WI38 (cell line): ENCODE data around the gene ZNF431.

Experiments
- H3K4me3 ChIP-seq: 2 replicates; pipeline ENCODE4 v1.5.1; 2011; ENCODE audit warnings: low read depth, mild to moderate bottlenecking, control low read depth, low read length
- CTCF ChIP-seq: IDR thresholded peaks from 2 replicates; pipeline ENCODE4 v1.5.1; 2012; ENCODE audit warnings: low read depth, mild to moderate bottlenecking, control low read depth, low read length

Gene ZNF431

DNA sequence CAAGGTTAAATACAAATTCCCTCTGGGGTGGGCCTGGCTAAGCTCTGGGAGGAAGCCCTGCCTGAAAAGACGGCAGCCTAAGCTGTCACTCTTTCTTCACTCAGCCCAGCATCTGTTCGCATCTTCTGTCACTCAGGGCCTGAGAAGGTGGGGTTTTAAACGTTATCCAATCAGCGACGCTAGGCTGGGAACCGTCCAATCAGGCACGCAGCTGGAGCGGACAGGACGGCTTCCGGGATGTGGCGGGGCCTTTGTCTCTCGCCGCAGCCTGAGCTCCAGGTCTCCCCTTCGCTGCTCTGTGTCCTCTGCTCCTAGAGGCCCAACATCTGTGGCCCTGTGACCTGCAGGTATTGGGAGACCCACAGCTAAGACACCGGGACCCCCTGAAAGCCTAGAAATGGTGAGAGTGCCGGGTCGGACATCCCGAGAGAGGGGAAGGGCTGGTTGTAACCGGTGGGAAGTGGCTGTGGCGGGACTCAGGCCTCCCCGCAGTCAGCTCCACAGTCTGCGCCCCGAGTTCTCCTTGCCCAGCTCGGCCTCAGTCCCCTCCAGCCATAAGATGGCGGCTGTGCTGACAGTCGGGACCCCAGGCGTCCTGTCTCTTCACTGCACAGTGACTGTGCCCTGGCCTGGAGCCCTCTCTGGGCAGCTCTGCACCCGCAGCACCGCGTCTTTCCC is at the start of gene ZNF431:
Gene ZNF431, plus strand, starts transcription at position 254 of the 678 bp plus-strand sequence. Its CDS starts 144 bp downstream, at position 398.
- peak within 1 kb of the TSS; percentile 83 for H3K4me3 ChIP-seq
- TF ChIP-seq CTCF = no peak

DNA sequence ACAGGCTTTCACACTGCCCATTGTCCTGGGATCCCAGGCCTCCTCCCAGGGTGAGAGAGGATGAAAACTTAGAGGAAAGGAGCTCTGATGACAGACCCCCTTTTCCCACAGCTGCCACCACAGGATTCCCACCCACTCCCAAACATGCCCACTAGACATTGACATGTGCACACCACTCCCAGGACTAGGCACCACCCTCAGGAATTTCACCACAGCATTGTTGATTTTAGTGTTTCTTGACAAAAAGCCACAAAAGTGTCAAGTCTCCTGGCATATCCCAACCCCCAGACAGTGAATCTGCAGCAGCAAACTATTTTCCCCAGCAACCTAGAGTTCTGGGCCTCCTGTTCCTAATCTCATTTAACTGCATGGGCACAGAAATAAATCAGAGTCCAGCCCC is 49.7 kb upstream of the ZNF431 start:
- no peak for TF ChIP-seq CTCF
- no peak overlapping the region for H3K4me3 ChIP-seq

- no peak overlapping the region for H3K4me3 ChIP-seq
- TF ChIP-seq CTCF = no peak
Measured at GRCh38 chr19:21094347-21095025, 47.4 kb upstream of the ZNF431 start.

- no peak overlapping the region for H3K4me3 ChIP-seq
- no peak for TF ChIP-seq CTCF
Measured at GRCh38 chr19:21098291-21098690, 43.5 kb upstream of the ZNF431 start.

DNA sequence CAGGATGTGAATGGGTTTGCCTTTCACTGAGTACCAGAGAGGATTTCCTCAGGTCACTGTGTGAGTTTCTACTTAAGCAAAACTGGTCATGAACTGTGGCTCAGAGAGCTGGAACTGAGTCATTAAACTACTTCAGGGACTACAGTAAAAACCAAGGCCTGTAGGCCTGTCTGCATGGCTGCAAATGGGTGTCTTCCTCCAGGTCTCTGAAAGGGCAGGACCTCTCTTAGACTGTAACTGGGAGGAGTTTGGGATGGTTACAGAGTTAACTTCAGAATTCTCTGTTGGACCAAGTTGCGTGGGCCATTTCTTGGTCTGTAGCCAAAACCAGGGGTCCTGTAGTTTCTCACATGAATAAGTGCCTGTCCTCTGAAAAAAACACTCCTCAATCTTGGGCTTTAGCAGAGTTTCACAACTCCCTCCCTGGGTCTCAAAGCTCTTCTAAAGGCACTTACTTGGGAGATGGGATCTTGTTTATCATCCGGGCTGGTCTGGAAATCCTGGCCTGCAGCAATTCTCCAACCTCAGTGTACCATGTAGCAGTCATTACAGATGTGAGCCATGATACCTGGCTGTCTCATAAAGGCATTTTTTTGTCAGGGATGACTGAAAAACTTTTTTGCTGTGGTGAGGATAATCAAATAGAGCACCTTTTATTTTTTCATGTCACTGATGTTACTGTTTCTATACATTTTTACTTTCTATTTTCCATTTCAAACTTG is 40.2 kb upstream of the ZNF431 start:
- no peak overlapping the region for H3K4me3 ChIP-seq
- no peak for TF ChIP-seq CTCF

- no peak overlapping the region for H3K4me3 ChIP-seq
- no peak for TF ChIP-seq CTCF
Measured at GRCh38 chr19:21109116-21109515, 32.7 kb upstream of the ZNF431 start.

- H3K4me3 ChIP-seq = no peak overlapping the region
- TF ChIP-seq CTCF = no peak
Measured at GRCh38 chr19:21110183-21110582, 31.7 kb upstream of the ZNF431 start.
